Right cardiac atrium (tissue), 5 donors: ENCODE data around the gene MYOF. TPM values are rescaled to one million over a fixed set of nuclear protein-coding genes. Genes with fewer than 3 reads are reported as not detected.
A peak's percentile ranks its signal among the peaks of the same experiment; 100 is the strongest.

ENCODE experiments used
- ATAC-seq, 2 donors: fragments of 200-7000 bp; cut with Tn5 transposase; one replicate each; pipeline versions ENCODE4 v1.8.0 to v1.9.1; 2020; ENCODE audit warnings: moderate library complexity in 2 of 2, mild to moderate bottlenecking in 1 of 2
- DNase-seq, 3 donors: peaks; one replicate each; pipeline ENCODE4 v3.0.0-alpha.2; 2020
- H3K27ac ChIP-seq: one replicate; pipeline ENCODE4 v1.5.1; 2013; ENCODE audit warnings: mild to moderate bottlenecking, low read length, control low read depth, moderate library complexity
- H3K27me3 ChIP-seq: one replicate; pipeline ENCODE4 v1.6.1; 2013; ENCODE audit not compliant: control insufficient read depth, insufficient read depth
- H3K4me1 ChIP-seq: one replicate; pipeline ENCODE4 v1.6.1; 2013; ENCODE audit warnings: low read length; ENCODE audit not compliant: control insufficient read depth, insufficient read depth
- H3K4me3 ChIP-seq: one replicate; pipeline ENCODE4 v1.5.1; 2013; ENCODE audit warnings: low read length, control low read depth
- H3K9me3 ChIP-seq: one replicate; pipeline ENCODE4 v1.6.1; 2013; ENCODE audit warnings: low read length; ENCODE audit not compliant: control insufficient read depth
- WGBS: extraction: QIAGEN DNeasy Blood & Tissue Kit; methylation state at CpG from one replicate; pipeline ENCODE4 v1.1.7; 2013; 5-methylcytosine and 5-hydroxymethylcytosine counted together
- intact Hi-C, 4 donors: fragments of 100-400 bp; cut with DNase I; formaldehyde crosslinking; loops; one replicate each; pipeline versions ENCODE4 v1.11.0 to v1.14.0; 2022 to 2023
- polyA plus RNA-seq: library from polyadenylated mRNA; stranded (reverse); fragments of 200-250 nt; gene quantifications from one replicate; pipeline ENCODE4 v1.2.3, GENCODE V29; 2013
- total RNA-seq, 4 donors: library from RNA; stranded (reverse); fragmentation: NEBNext Ultra II Directional; extraction: Animal tissue kit (Norgen Biotek cat#: 25700); gene quantifications; one replicate each; pipeline ENCODE4 v1.2.1, GENCODE V29; 2021
- donor health status: healthy with polysubstance abuse.
- donor health status: DM: no; HTN: yes; CAD: no.
- donor health status: DM: no; HTN: no; CAD: no.
- donor health status: DM: no; HTN: yes; CAD: no; lungs with severe emphysema.
- donor health status: DM: yes; HTN: yes; CAD: no.

Gene MYOF
- total and polyA plus RNA-seq, 5 donors = 5.5 to 25.0 (median 15.6) TPM

GRCh38 chr10:93313798-93314197 is 168.3 kb downstream of the MYOF start:
- WGBS = 88% methylated on average over 7 of the region's 7 CpGs
- H3K9me3 ChIP-seq = no peaks in the 10 kb centered on the region
- no peaks in the 10 kb centered on the region for H3K27me3 ChIP-seq
- no peaks in the 10 kb centered on the region for H3K4me1 ChIP-seq
- DNase-seq (no peak), ATAC-seq (no peak)
- no peak overlapping the region for H3K27ac ChIP-seq
- intact Hi-C loops = loop anchor here in 1 of 4 donors (2.0 kb wide), 1 partner anchor 25 kb away; no protein-coding TSS in a partner anchor
- H3K4me3 ChIP-seq = no peak overlapping the region

- WGBS = 38% methylated on average over 5 of the region's 5 CpGs
- H3K9me3 ChIP-seq = no peaks in the 10 kb centered on the region
- no peak for DNase-seq
- H3K27me3 ChIP-seq = no peaks in the 10 kb centered on the region
- no peak overlapping the region for H3K4me3 ChIP-seq
- intact Hi-C loops = no loop called here
- ATAC-seq = peak in 1 of 2 donors; percentile 20
- H3K4me1 ChIP-seq = no peaks in the 10 kb centered on the region
- H3K27ac ChIP-seq = no peak overlapping the region
These were observed 173.1 kb downstream of the MYOF start for GRCh38 chr10:93309062-93309461.

GRCh38 chr10:93305122-93305521 is 177.0 kb downstream of the MYOF start:
- intact Hi-C loops = no loop called here
- Histone ChIP-seq H3K27ac (no peak overlapping the region), H3K27me3 (no peaks in the 10 kb centered on the region), H3K4me3 (no peak overlapping the region), H3K9me3 (no peaks in the 10 kb centered on the region), H3K4me1 (no peaks in the 10 kb centered on the region)
- ATAC-seq = no peak
- WGBS = 90% methylated on average over 3 of the region's 3 CpGs
- no peak for DNase-seq

GRCh38 chr10:93300981-93301380 is 181.2 kb downstream of the MYOF start:
- 87% methylated on average over 5 of the region's 5 CpGs for WGBS
- Histone ChIP-seq H3K9me3 (no peaks in the 10 kb centered on the region), H3K4me3 (no peak overlapping the region), H3K27me3 (no peaks in the 10 kb centered on the region), H3K4me1 (no peaks in the 10 kb centered on the region), H3K27ac (no peak overlapping the region)
- intact Hi-C loops = no loop called here
- ATAC-seq (no peak), DNase-seq (no peak)

GRCh38 chr10:93300288-93300917 is 181.7 kb downstream of the MYOF start:
- Histone ChIP-seq H3K27me3 (no peaks in the 10 kb centered on the region), H3K4me3 (no peak overlapping the region), H3K4me1 (no peaks in the 10 kb centered on the region), H3K9me3 (no peaks in the 10 kb centered on the region), H3K27ac (no peak overlapping the region)
- DNase-seq (no peak), ATAC-seq (no peak)
- WGBS = 78% methylated on average over 7 of the region's 7 CpGs
- intact Hi-C loops = no loop called here

- intact Hi-C loops = no loop called here
- 72% methylated on average over 18 of the region's 18 CpGs for WGBS
- no peak for ATAC-seq
- no peak overlapping the region for H3K4me3 ChIP-seq
- no peak overlapping the region for H3K27ac ChIP-seq
- DNase-seq = no peak
- H3K9me3 ChIP-seq = no peaks in the 10 kb centered on the region
- H3K27me3 ChIP-seq = no peaks in the 10 kb centered on the region
- H3K4me1 ChIP-seq = no peaks in the 10 kb centered on the region
These were observed 182.4 kb downstream of the MYOF start for GRCh38 chr10:93299606-93300287.

- Histone ChIP-seq H3K9me3 (no peaks in the 10 kb centered on the region), H3K4me3 (no peak overlapping the region), H3K4me1 (no peaks in the 10 kb centered on the region), H3K27me3 (no peaks in the 10 kb centered on the region), H3K27ac (no peak overlapping the region)
- DNase-seq = no peak
- 69% methylated on average over 6 of the region's 6 CpGs for WGBS
- ATAC-seq = no peak
- intact Hi-C loops = no loop called here
These were observed 182.9 kb downstream of the MYOF start for GRCh38 chr10:93299195-93299594.

GRCh38 chr10:93296151-93296550 is 186.0 kb downstream of the MYOF start:
- WGBS = 77% methylated on average over 4 of the region's 4 CpGs
- intact Hi-C loops = no loop called here

GRCh38 chr10:93293999-93294398 is 188.1 kb downstream of the MYOF start:
- no peaks in the 10 kb centered on the region for H3K9me3 ChIP-seq
- intact Hi-C loops = loop anchor here in 1 of 4 donors (5.0 kb wide), 1 partner anchor 182 kb away; no protein-coding TSS in a partner anchor
- WGBS = 81% methylated on average over 2 of the region's 2 CpGs
- H3K4me1 ChIP-seq = no peaks in the 10 kb centered on the region
- no peaks in the 10 kb centered on the region for H3K27me3 ChIP-seq
- ATAC-seq (no peak), DNase-seq (no peak)
- H3K4me3 ChIP-seq = no peak overlapping the region
- no peak overlapping the region for H3K27ac ChIP-seq

More at GRCh38 chr10:93296151-93296550, 186.0 kb downstream of the MYOF start:
- no peak overlapping the region for H3K27ac ChIP-seq
- no peaks in the 10 kb centered on the region for H3K4me1 ChIP-seq
- no peak overlapping the region for H3K4me3 ChIP-seq
- DNase-seq (no peak), ATAC-seq (no peak)
- no peaks in the 10 kb centered on the region for H3K9me3 ChIP-seq
- H3K27me3 ChIP-seq = no peaks in the 10 kb centered on the region

GRCh38 chr10:93290661-93291354 is 191.3 kb downstream of the MYOF start:
- WGBS = 55% methylated on average over 5 of the region's 5 CpGs
- no peaks in the 10 kb centered on the region for H3K4me1 ChIP-seq
- H3K27ac ChIP-seq = no peak overlapping the region
- no peaks in the 10 kb centered on the region for H3K9me3 ChIP-seq
- ATAC-seq (peak; percentile 31 to 37), DNase-seq (no peak)
- H3K4me3 ChIP-seq = no peak overlapping the region
- intact Hi-C loops = loop anchor here in 2 of 4 donors (2.0 to 5.0 kb wide), 2 partner anchors 179 to 210 kb away; no protein-coding TSS in a partner anchor
- no peaks in the 10 kb centered on the region for H3K27me3 ChIP-seq
